HepG2 (cell line): ENCODE data around the gene ADAMTS17. TPM values are rescaled to one million over a fixed set of nuclear protein-coding genes. Genes with fewer than 3 reads are reported as not detected.

ENCODE experiments used
- AGO2 ChIP-seq: fragments of 200-400 bp; formaldehyde crosslinking; optimal IDR thresholded peaks from 2 replicates; pipeline ENCODE3; 2017; ENCODE audit warnings: mild to moderate bottlenecking, low read depth, low read length, moderate library complexity
- BRD4 ChIP-seq: sonication (generic); formaldehyde crosslinking; IDR thresholded peaks from 2 replicates; pipeline ENCODE4 v1.4.0; 2020; ENCODE audit warnings: missing genetic modification reagents
- HIVEP1 ChIP-seq: sonication (generic); formaldehyde crosslinking; IDR thresholded peaks from 2 replicates; pipeline ENCODE4 v1.4.0; 2020; ENCODE audit warnings: mild to moderate bottlenecking, missing genetic modification reagents
- IKZF4 ChIP-seq: sonication (generic); formaldehyde crosslinking; IDR thresholded peaks from 2 replicates; pipeline ENCODE4 v1.5.1; 2020; ENCODE audit warnings: borderline replicate concordance, mild to moderate bottlenecking, low read depth, missing genetic modification reagents; ENCODE audit errors: not compliant biosample characterization
- ISL2 ChIP-seq: sonication (generic); formaldehyde crosslinking; IDR thresholded peaks from 2 replicates; pipeline ENCODE4 v1.5.0; 2020; ENCODE audit warnings: missing genetic modification reagents
- KDM5B ChIP-seq: sonication (generic); formaldehyde crosslinking; IDR thresholded peaks from 2 replicates; pipeline ENCODE4 v1.4.0; 2020; ENCODE audit warnings: missing genetic modification reagents, mild to moderate bottlenecking, borderline replicate concordance
- KLF13 ChIP-seq: sonication (generic); formaldehyde crosslinking; IDR thresholded peaks from 2 replicates; pipeline ENCODE4 v1.4.0; 2020; ENCODE audit warnings: mild to moderate bottlenecking, missing genetic modification reagents
- MYNN ChIP-seq: sonication (generic); formaldehyde crosslinking; IDR thresholded peaks from 2 replicates; pipeline ENCODE4 v1.4.0; 2020; ENCODE audit warnings: mild to moderate bottlenecking, low read depth, missing genetic modification reagents
- TOE1 ChIP-seq: sonication (generic); formaldehyde crosslinking; IDR thresholded peaks from 2 replicates; pipeline ENCODE4 v1.4.0; 2020; ENCODE audit warnings: mild to moderate bottlenecking, missing genetic modification reagents
- YEATS2 ChIP-seq: sonication (generic); formaldehyde crosslinking; IDR thresholded peaks from 2 replicates; pipeline ENCODE4 v1.4.0; 2020; ENCODE audit warnings: missing genetic modification reagents, borderline replicate concordance
- ZC3H4 ChIP-seq: sonication (generic); formaldehyde crosslinking; IDR thresholded peaks from 2 replicates; pipeline ENCODE4 v1.4.0; 2020; ENCODE audit warnings: missing genetic modification reagents, borderline replicate concordance
- ZNF207 ChIP-seq: fragments of 450-650 bp; IDR thresholded peaks from 2 replicates; pipeline ENCODE4 v1.6.1; 2016; ENCODE audit warnings: antibody characterized with exemption, borderline replicate concordance
- ZNF713 ChIP-seq: sonication (generic); formaldehyde crosslinking; IDR thresholded peaks from 2 replicates; pipeline ENCODE4 v1.4.0; 2020; ENCODE audit warnings: mild to moderate bottlenecking, missing genetic modification reagents
- ZSCAN30 ChIP-seq: sonication (generic); formaldehyde crosslinking; IDR thresholded peaks from 2 replicates; pipeline ENCODE4 v1.5.0; 2020; ENCODE audit warnings: mild to moderate bottlenecking, missing genetic modification reagents
- polyA plus RNA-seq, 8 experiments: library from polyadenylated mRNA; depleted of rRNA in 3 of 8; stranded (reverse) in 7 of 8; unstranded in 1 of 8; fragments of >200 nt; fragmentation: Illumina TruSeq in 4 of 8; extraction: Trizol in 4 of 8; gene quantifications; 2 replicates each; pipeline versions ENCODE4 v1.2.1 to v1.2.3, GENCODE V29; 2011 to 2016; ENCODE audit warnings: low read depth in 4 of 8, missing spikeins in 1 of 8, mixed read lengths in 1 of 8; ENCODE audit not compliant: insufficient read depth in 1 of 8
- total RNA-seq, 5 experiments: library from RNA; depleted of rRNA; stranded (reverse); fragments of >200 nt; fragmentation: Illumina TruSeq; extraction: Trizol; gene quantifications; 2 replicates each; pipeline ENCODE4 v1.2.3, GENCODE V29; 2016; ENCODE audit warnings: low read depth in 1 of 5
- TF ChIP-seq, protein P1 (sequence below): sonication (generic); formaldehyde crosslinking; IDR thresholded peaks from 2 replicates; pipeline ENCODE4 v1.8.0; 2022; ENCODE audit warnings: mild to moderate bottlenecking, missing genetic modification reagents; ENCODE audit not compliant: insufficient replicate concordance
- TF ChIP-seq, protein P2 (sequence below), 2 experiments: fragments of 450-650 bp in 1 of 2; sonication (generic) in 1 of 2; formaldehyde crosslinking in 1 of 2; IDR thresholded peaks; 2 replicates each; pipeline versions ENCODE4 v1.6.1 to v1.8.0; 2016 to 2022; ENCODE audit warnings: antibody characterized with exemption in 1 of 2, mild to moderate bottlenecking in 1 of 2, missing genetic modification reagents in 1 of 2

The ADAMTS17 gene
- total and polyA plus RNA-seq, 2 of the 13 experiments (the other 11 are each of a cell fraction or from before 2014, with no cell fraction given), result 0.02 to 0.04 TPM

DNA sequence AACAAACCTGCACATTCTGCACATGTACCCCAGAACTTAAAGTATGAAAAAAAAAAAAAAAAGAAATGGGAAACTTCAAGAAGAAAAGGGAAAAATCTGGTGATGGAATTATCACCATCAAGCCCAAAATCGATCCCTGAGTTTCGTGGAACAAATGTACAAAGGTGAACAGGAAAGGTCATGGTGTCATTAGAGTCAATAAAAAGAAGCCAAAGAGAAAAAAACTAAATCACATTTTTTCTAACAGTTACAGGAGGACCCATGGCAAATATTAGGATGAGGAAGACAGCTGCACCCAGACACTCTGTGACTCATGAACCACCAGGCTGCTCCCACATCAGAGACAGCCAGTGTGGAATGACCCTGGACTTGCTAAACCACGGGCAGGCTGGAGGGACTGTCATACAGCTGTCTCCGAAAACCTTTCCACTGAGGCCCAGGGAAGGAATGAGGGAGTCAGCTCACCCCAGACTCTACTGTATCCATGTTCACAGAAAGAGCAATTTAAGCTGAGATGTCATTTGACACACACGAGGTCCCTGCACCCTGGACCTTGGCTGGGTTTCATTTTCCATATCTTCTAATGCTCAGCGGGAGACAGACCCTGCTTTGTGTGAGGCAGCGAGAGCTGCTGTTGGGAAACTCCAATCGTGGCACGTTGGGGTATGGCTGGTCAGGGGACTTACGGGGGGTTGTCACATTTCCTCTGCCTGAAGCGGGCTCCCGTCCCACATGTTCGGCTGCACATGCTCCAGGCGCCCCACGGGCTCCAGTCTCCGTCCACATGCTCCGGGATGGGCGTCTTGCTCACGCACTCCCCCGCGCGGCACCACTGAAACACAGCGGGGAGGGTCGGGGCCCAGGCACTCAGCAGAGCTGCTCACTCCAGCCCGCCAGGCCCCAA lies 210.2 kb downstream of the ADAMTS17 start (continued):
- peak; percentile 89; the same call in 1 of the 2 replicates for TF ChIP-seq KDM5B
- TF ChIP-seq ZC3H4 (CRISPR knock-in tag), result no peak
- TF ChIP-seq ZSCAN30, result no peak
- TF ChIP-seq ISL2, result peak; percentile 42; the same call in 1 of the 2 replicates
- no peak for TF ChIP-seq YEATS2 (CRISPR knock-in tag)
- peak; percentile 77 for TF ChIP-seq IKZF4 (CRISPR knock-in tag)
- no peak for TF ChIP-seq KLF13 (CRISPR knock-in tag)
- peak; percentile 81 for TF ChIP-seq HIVEP1 (CRISPR knock-in tag)
- TF ChIP-seq MYNN (CRISPR knock-in tag), result no peak
- no peak for TF ChIP-seq TOE1 (CRISPR knock-in tag)
- no peak for TF ChIP-seq ZNF207
- no peak for TF ChIP-seq BRD4 (CRISPR knock-in tag)
- TF ChIP-seq, protein P1, sequence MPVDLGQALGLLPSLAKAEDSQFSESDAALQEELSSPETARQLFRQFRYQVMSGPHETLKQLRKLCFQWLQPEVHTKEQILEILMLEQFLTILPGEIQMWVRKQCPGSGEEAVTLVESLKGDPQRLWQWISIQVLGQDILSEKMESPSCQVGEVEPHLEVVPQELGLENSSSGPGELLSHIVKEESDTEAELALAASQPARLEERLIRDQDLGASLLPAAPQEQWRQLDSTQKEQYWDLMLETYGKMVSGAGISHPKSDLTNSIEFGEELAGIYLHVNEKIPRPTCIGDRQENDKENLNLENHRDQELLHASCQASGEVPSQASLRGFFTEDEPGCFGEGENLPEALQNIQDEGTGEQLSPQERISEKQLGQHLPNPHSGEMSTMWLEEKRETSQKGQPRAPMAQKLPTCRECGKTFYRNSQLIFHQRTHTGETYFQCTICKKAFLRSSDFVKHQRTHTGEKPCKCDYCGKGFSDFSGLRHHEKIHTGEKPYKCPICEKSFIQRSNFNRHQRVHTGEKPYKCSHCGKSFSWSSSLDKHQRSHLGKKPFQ (CRISPR knock-in tag), result peak; percentile 69
- no peak for TF ChIP-seq ZNF713
- TF ChIP-seq AGO2, result no peak
- TF ChIP-seq, protein P2, sequence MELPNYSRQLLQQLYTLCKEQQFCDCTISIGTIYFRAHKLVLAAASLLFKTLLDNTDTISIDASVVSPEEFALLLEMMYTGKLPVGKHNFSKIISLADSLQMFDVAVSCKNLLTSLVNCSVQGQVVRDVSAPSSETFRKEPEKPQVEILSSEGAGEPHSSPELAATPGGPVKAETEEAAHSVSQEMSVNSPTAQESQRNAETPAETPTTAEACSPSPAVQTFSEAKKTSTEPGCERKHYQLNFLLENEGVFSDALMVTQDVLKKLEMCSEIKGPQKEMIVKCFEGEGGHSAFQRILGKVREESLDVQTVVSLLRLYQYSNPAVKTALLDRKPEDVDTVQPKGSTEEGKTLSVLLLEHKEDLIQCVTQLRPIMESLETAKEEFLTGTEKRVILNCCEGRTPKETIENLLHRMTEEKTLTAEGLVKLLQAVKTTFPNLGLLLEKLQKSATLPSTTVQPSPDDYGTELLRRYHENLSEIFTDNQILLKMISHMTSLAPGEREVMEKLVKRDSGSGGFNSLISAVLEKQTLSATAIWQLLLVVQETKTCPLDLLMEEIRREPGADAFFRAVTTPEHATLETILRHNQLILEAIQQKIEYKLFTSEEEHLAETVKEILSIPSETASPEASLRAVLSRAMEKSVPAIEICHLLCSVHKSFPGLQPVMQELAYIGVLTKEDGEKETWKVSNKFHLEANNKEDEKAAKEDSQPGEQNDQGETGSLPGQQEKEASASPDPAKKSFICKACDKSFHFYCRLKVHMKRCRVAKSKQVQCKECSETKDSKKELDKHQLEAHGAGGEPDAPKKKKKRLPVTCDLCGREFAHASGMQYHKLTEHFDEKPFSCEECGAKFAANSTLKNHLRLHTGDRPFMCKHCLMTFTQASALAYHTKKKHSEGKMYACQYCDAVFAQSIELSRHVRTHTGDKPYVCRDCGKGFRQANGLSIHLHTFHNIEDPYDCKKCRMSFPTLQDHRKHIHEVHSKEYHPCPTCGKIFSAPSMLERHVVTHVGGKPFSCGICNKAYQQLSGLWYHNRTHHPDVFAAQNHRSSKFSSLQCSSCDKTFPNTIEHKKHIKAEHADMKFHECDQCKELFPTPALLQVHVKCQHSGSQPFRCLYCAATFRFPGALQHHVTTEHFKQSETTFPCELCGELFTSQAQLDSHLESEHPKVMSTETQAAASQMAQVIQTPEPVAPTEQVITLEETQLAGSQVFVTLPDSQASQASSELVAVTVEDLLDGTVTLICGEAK (IDR thresholded peaks at IDR 0.05), result no peak
- TF ChIP-seq, protein P2 (CRISPR knock-in tag; IDR thresholded peaks at IDR 0.05), result peak; percentile 73
